ENCODE measurements around the gene PDZRN3. TPM values are rescaled to one million over a fixed set of nuclear protein-coding genes. Genes with fewer than 3 reads are reported as not detected.

The PDZRN3 gene
- total RNA-seq, 1 donor from 2014 or later: 21.9 TPM

DNA sequence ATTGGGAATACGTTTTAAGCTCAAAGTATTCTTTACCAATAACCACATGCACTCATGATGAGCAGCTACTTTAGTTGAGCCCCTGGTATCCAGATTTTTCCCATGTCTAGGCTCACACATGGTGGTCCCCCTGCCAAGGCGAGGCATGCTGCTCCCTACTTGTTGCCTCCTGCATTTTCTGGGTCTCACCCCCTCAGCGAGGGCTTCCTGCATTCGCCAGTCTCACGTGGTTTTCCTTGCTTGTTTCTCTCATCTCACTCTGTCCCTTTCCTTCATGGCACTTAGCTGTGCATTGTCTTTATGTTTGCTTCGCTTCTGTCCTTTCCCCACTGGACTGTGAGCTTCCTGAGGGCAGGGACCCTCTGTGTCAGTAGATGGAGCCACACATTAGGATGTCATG lies 99.2 kb downstream of the PDZRN3 start:
- peaks cover 1% of the 10 kb centered on the region for H3K9me3 Mint-ChIP-seq (ENCODE audit: unreplicated experiment)
- no peak overlapping the region for H3K4me3 Mint-ChIP-seq (ENCODE audit: unreplicated experiment)
- TF ChIP-seq, protein P1, sequence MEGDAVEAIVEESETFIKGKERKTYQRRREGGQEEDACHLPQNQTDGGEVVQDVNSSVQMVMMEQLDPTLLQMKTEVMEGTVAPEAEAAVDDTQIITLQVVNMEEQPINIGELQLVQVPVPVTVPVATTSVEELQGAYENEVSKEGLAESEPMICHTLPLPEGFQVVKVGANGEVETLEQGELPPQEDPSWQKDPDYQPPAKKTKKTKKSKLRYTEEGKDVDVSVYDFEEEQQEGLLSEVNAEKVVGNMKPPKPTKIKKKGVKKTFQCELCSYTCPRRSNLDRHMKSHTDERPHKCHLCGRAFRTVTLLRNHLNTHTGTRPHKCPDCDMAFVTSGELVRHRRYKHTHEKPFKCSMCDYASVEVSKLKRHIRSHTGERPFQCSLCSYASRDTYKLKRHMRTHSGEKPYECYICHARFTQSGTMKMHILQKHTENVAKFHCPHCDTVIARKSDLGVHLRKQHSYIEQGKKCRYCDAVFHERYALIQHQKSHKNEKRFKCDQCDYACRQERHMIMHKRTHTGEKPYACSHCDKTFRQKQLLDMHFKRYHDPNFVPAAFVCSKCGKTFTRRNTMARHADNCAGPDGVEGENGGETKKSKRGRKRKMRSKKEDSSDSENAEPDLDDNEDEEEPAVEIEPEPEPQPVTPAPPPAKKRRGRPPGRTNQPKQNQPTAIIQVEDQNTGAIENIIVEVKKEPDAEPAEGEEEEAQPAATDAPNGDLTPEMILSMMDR (IDR thresholded peaks at IDR 0.05; ENCODE audit: partially characterized antibody, unreplicated experiment): no peak
- peaks cover 20% of the 10 kb centered on the region for H3K4me1 Mint-ChIP-seq (ENCODE audit: low read depth, unreplicated experiment)
- H3K27ac Mint-ChIP-seq (ENCODE audit: unreplicated experiment): no peak overlapping the region
- H3K27me3 Mint-ChIP-seq (ENCODE audit: unreplicated experiment): peaks cover 5% of the 10 kb centered on the region
- no peak for DNase-seq
- H3K36me3 Mint-ChIP-seq (ENCODE audit: unreplicated experiment): no peaks in the 10 kb centered on the region

DNA sequence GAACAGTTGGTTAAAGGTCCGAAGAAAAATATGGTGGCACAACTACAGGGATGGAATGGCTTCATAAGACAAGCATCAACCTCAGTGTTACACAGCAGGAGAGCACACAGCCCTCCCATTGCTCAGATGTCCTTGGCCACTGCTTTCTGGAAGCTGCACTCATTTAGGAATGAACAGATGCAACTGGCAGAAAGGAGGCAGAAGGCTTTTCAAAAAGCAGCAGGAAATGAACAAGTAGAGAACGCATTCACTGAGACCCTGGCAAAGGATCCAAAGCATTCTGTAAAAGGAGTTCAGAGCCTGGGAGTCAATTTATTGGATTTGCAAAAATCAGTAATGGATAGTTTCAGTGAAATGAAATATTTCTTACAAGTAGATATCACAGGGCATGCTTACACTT lies 101.1 kb downstream of the PDZRN3 start:
- Mint-ChIP-seq H3K9me3 (ENCODE audit: unreplicated experiment) (peaks cover 4% of the 10 kb centered on the region), H3K4me1 (ENCODE audit: low read depth, unreplicated experiment) (peaks cover 24% of the 10 kb centered on the region), H3K27ac (ENCODE audit: unreplicated experiment) (peak overlapping the region; percentile 38), H3K36me3 (ENCODE audit: unreplicated experiment) (no peaks in the 10 kb centered on the region), H3K4me3 (ENCODE audit: unreplicated experiment) (no peak overlapping the region), H3K27me3 (ENCODE audit: unreplicated experiment) (peaks cover 10% of the 10 kb centered on the region)
- TF ChIP-seq, protein P1 (IDR thresholded peaks at IDR 0.05; ENCODE audit: partially characterized antibody, unreplicated experiment): no peak
- DNase-seq: no peak

DNA sequence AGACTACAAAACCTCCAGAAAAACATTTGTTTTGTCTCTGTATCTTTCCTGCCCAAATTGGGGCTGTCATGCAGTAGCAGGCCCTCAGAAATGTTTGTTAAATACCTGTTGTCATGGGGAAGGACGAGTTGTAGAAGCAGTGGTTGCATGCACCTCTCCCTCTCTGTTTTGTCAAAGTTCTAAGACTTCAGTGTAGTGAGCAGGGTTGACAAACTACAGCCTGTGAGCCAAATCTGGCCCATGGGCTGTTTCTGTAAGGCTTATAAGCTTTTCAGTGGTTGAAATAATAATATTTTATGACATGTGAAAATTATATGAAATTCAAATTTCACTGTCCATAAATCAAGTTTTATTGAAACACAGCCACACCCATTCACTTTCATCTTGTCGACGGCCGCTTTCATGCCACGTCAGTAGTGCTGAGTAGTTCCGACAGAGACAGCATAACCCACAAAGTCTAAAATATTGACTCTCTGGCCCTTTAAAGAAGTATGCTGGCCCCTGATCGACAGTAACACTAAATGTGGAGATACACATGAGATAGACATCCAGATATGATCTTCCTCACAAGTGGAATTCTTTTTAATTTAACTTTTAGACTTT lies 102.9 kb downstream of the PDZRN3 start:
- Mint-ChIP-seq H3K4me1 (ENCODE audit: low read depth, unreplicated experiment) (peaks cover 25% of the 10 kb centered on the region), H3K4me3 (ENCODE audit: unreplicated experiment) (no peak overlapping the region), H3K9me3 (ENCODE audit: unreplicated experiment) (peaks cover 4% of the 10 kb centered on the region), H3K27ac (ENCODE audit: unreplicated experiment) (no peak overlapping the region), H3K27me3 (ENCODE audit: unreplicated experiment) (peaks cover 10% of the 10 kb centered on the region), H3K36me3 (ENCODE audit: unreplicated experiment) (no peaks in the 10 kb centered on the region)
- TF ChIP-seq, protein P1 (IDR thresholded peaks at IDR 0.05; ENCODE audit: partially characterized antibody, unreplicated experiment): no peak
- no peak for DNase-seq

GRCh38 chr3:73520931-73521461 lies 103.7 kb downstream of the PDZRN3 start:
- Mint-ChIP-seq H3K27me3 (ENCODE audit: unreplicated experiment) (peaks cover 8% of the 10 kb centered on the region), H3K9me3 (ENCODE audit: unreplicated experiment) (peaks cover 4% of the 10 kb centered on the region), H3K27ac (ENCODE audit: unreplicated experiment) (no peak overlapping the region), H3K4me1 (ENCODE audit: low read depth, unreplicated experiment) (peaks cover 25% of the 10 kb centered on the region), H3K4me3 (ENCODE audit: unreplicated experiment) (no peak overlapping the region), H3K36me3 (ENCODE audit: unreplicated experiment) (no peaks in the 10 kb centered on the region)
- TF ChIP-seq, protein P1 (IDR thresholded peaks at IDR 0.05; ENCODE audit: partially characterized antibody, unreplicated experiment): no peak
- no peak for DNase-seq

DNA sequence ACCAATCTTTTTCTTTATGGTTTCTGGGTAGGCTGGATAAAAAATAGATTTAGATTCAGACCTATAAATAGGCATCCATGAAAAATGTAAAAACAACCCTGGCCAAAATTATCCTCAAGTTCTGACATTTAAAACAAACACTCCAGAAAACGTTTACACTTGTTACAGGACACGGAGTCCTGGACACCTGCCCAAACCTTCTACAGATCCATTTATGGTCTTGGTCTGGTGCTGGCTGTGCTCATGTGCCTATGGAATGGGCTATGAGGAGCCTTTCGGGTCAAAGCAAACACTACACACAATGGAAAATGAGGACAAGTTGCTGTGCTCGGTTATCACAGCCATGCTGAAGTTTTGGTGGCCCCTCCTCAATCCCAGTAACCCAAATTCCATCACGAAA lies 108.1 kb downstream of the PDZRN3 start:
- no peak overlapping the region for H3K27ac Mint-ChIP-seq (ENCODE audit: unreplicated experiment)
- peaks cover 4% of the 10 kb centered on the region for H3K9me3 Mint-ChIP-seq (ENCODE audit: unreplicated experiment)
- no peak for DNase-seq
- peaks cover 33% of the 10 kb centered on the region for H3K4me1 Mint-ChIP-seq (ENCODE audit: low read depth, unreplicated experiment)
- TF ChIP-seq, protein P1 (IDR thresholded peaks at IDR 0.05; ENCODE audit: partially characterized antibody, unreplicated experiment): no peak
- no peak overlapping the region for H3K4me3 Mint-ChIP-seq (ENCODE audit: unreplicated experiment)
- no peaks in the 10 kb centered on the region for H3K36me3 Mint-ChIP-seq (ENCODE audit: unreplicated experiment)
- H3K27me3 Mint-ChIP-seq (ENCODE audit: unreplicated experiment): peaks cover 8% of the 10 kb centered on the region

Data from glutamatergic neuron (in vitro differentiated cells).